HS-27A (cell line): ENCODE measurements around the gene SMYD2.

ENCODE experiments used
- DNase-seq: peaks from one replicate; pipeline ENCODE4 v3.0.0-alpha.2; 2012; ENCODE audit warnings: low read depth, missing footprints

Gene SMYD2

GRCh38 chr1:214281021-214281719, at the start of gene SMYD2:
Gene SMYD2 (plus strand): TSS chr1:214281159. CDS start chr1:214281255, 96 bp downstream.
- DNase-seq, result no peak

GRCh38 chr1:214233856-214234634, 46.9 kb upstream of the SMYD2 start:
- no peak for DNase-seq

GRCh38 chr1:214234635-214235025, 46.3 kb upstream of the SMYD2 start:
- no peak for DNase-seq

- DNase-seq, result no peak
Measured at GRCh38 chr1:214236477-214236876, 44.5 kb upstream of the SMYD2 start.

- no peak for DNase-seq
Measured at GRCh38 chr1:214241060-214241459, 39.9 kb upstream of the SMYD2 start.

- no peak for DNase-seq
Measured at GRCh38 chr1:214244252-214244651, 36.7 kb upstream of the SMYD2 start.

GRCh38 chr1:214244841-214245240, 36.1 kb upstream of the SMYD2 start:
- no peak for DNase-seq

- no peak for DNase-seq
Measured at GRCh38 chr1:214247501-214248041, 33.4 kb upstream of the SMYD2 start.

- DNase-seq, result no peak
Measured at GRCh38 chr1:214248311-214249085, 32.5 kb upstream of the SMYD2 start.

- no peak for DNase-seq
Measured at GRCh38 chr1:214249651-214250050, 31.3 kb upstream of the SMYD2 start.

GRCh38 chr1:214251354-214251753, 29.6 kb upstream of the SMYD2 start:
- DNase-seq, result no peak

- no peak for DNase-seq
Measured at GRCh38 chr1:214255509-214255908, 25.4 kb upstream of the SMYD2 start.

GRCh38 chr1:214259353-214259977, 21.5 kb upstream of the SMYD2 start:
- no peak for DNase-seq

GRCh38 chr1:214260561-214261205, 20.3 kb upstream of the SMYD2 start:
- no peak for DNase-seq

GRCh38 chr1:214261206-214262123, 19.5 kb upstream of the SMYD2 start:
- peak; percentile 36 for DNase-seq

GRCh38 chr1:214264196-214264595, 16.8 kb upstream of the SMYD2 start:
- DNase-seq, result no peak

GRCh38 chr1:214264976-214265375, 16.0 kb upstream of the SMYD2 start:
- DNase-seq, result no peak

- DNase-seq, result no peak
Measured at GRCh38 chr1:214270097-214270650, 10.8 kb upstream of the SMYD2 start.

- DNase-seq, result no peak
Measured at GRCh38 chr1:214271174-214271858, 9.6 kb upstream of the SMYD2 start.
